Fibroblast of the conjunctiva (primary cell): ENCODE data around the gene PCDHGA2.
"Not testable (repeated sequence)": the region's sequence is repeated elsewhere in the genome, so short reads cannot be mapped to it uniquely, and the experiment has no call there.

ENCODE experiments used
- DNase-seq: peaks from one replicate; pipeline ENCODE4 v3.0.0-alpha.2; 2010; ENCODE audit warnings: low read depth

The PCDHGA2 gene

GRCh38 chr5:141338538-141339306 is at the start of gene PCDHGA2:
PCDHGA2 (plus strand) TSS chr5:141338760.
- DNase-seq = peak; percentile 23

- no peak for DNase-seq
Observed at GRCh38 chr5:141298376-141298775, 40.2 kb upstream of the PCDHGA2 start.

- no peak for DNase-seq
Observed at GRCh38 chr5:141303756-141304155, 34.8 kb upstream of the PCDHGA2 start, which contains the start of gene SLC25A2. SLC25A2 (minus strand) TSS chr5:141304049; CDS start chr5:141303865, 184 bp downstream.

- DNase-seq = no peak
Observed at GRCh38 chr5:141306630-141307029, 31.9 kb upstream of the PCDHGA2 start.

- no peak for DNase-seq
Observed at GRCh38 chr5:141313711-141314110, 24.8 kb upstream of the PCDHGA2 start.

- DNase-seq = not testable (repeated sequence)
Observed at GRCh38 chr5:141316963-141317362, 21.6 kb upstream of the PCDHGA2 start.

GRCh38 chr5:141319202-141319601 is 19.4 kb upstream of the PCDHGA2 start:
- DNase-seq = no peak

GRCh38 chr5:141319699-141320098 is 18.9 kb upstream of the PCDHGA2 start:
- no peak for DNase-seq

GRCh38 chr5:141320225-141321169 is 18.1 kb upstream of the PCDHGA2 start, which contains the start of gene TAF7:
TAF7 (minus strand) TSS chr5:141320784; CDS start chr5:141320044, 740 bp downstream.
- peak; percentile 91 for DNase-seq

GRCh38 chr5:141322261-141322660 is 16.3 kb upstream of the PCDHGA2 start:
- DNase-seq = no peak

GRCh38 chr5:141326088-141326854 is 12.3 kb upstream of the PCDHGA2 start:
- DNase-seq = peak; percentile 26

- no peak for DNase-seq
Observed at GRCh38 chr5:141328231-141328630, 10.3 kb upstream of the PCDHGA2 start.

- peak; percentile 22 for DNase-seq
Observed at GRCh38 chr5:141330299-141331080, 8.1 kb upstream of the PCDHGA2 start, which contains the start of gene PCDHGA1. PCDHGA1 (plus strand) TSS chr5:141330514.

GRCh38 chr5:141332571-141332970 is 6.0 kb upstream of the PCDHGA2 start:
- not testable (repeated sequence) for DNase-seq

GRCh38 chr5:141340781-141341354 is 2.3 kb downstream of the PCDHGA2 start:
- not testable (repeated sequence) for DNase-seq

- no peak for DNase-seq
Observed at GRCh38 chr5:141342773-141343172, 4.2 kb downstream of the PCDHGA2 start.

- DNase-seq = peak; percentile 38
Observed at GRCh38 chr5:141343242-141343952, 4.8 kb downstream of the PCDHGA2 start, which contains the start of gene PCDHGA3. PCDHGA3 (plus strand) TSS chr5:141343829; CDS start chr5:141344034, 205 bp downstream.

- no peak for DNase-seq
Observed at GRCh38 chr5:141343953-141344463, 5.4 kb downstream of the PCDHGA2 start.

GRCh38 chr5:141345327-141345726 is 6.8 kb downstream of the PCDHGA2 start:
- DNase-seq = no peak
